ENCODE results near the gene TMEM150B.

Gene TMEM150B

GRCh38 chr19:55354698-55355212 lies 29.6 kb upstream of the TMEM150B start, which contains the start of gene COX6B2:
Gene COX6B2 (minus strand): TSS chr19:55354719. CDS start chr19:55354521, 198 bp downstream.
- no peak for DNase-seq (ENCODE audit: low spot score)

DNA sequence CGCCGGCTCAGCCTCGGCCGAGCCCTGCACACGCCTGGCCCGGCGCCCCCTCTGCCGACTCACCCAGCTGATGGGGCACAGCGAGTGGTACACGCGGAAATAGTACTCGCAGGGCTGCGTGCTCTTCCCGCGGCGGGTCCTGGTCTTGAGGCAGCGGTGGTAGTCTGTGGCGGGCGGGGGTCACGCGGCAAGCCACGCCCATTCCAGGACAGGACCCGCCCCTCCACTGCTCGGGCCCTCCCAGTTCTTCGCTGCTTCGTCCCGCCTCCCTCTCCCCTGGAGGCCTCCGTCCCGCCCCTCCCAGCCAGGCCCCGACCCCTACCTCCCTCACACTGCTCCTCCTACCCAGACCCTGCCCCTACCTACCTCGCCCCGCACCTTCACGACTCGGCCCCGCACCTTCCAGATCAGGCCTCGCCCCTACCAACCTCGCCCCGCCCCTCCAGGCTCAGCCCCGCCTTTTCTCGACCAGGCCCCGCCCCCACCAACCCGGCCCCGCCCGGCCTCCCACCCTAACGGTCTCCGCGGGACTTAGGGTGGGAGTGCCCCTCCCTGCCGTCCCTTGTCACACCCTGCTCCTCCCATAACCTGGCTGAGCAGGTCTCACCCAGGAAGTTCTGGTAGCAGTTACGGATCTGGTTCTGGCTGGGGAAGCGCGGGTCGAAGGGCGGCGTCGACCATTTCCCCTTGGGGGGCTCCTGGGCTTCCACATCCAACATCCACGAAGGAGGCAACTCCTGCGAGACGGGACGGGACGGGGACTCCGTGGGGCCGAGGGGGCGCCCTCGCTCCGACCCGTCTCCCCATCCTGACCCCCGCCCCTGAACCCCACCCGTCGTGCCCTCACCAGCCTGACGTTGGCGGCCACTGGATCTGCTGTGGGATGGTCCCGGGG lies 28.9 kb upstream of the TMEM150B start:
- DNase-seq (ENCODE audit: low spot score): peak; percentile 68

DNA sequence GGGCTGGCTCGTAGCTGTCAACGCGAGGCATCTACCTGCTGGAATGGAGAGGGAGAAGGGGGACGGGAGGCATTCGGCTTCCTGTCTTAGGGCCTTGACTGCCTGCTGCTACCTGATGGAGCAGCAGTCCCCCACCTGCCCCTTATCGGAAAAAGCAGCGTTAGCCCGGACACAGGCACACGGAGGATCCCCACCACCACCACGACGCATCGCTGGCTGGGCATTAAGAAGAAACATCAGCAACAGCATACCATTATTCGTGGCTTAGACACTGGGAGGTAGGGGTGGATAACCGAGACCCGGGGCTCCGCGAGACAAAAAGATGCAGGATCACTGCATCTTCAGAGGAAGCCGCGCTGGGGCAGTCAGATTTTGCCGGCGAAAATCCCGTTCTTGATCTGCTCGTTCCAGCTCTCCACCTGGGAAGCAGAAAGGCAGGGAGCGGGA lies 28.2 kb upstream of the TMEM150B start:
- no peak for DNase-seq (ENCODE audit: low spot score)

GRCh38 chr19:55352549-55353145 lies 27.5 kb upstream of the TMEM150B start:
- DNase-seq (ENCODE audit: low spot score): peak; percentile 64

GRCh38 chr19:55352040-55352439 lies 26.9 kb upstream of the TMEM150B start:
- peak; percentile 90 for DNase-seq (ENCODE audit: low spot score)

DNA sequence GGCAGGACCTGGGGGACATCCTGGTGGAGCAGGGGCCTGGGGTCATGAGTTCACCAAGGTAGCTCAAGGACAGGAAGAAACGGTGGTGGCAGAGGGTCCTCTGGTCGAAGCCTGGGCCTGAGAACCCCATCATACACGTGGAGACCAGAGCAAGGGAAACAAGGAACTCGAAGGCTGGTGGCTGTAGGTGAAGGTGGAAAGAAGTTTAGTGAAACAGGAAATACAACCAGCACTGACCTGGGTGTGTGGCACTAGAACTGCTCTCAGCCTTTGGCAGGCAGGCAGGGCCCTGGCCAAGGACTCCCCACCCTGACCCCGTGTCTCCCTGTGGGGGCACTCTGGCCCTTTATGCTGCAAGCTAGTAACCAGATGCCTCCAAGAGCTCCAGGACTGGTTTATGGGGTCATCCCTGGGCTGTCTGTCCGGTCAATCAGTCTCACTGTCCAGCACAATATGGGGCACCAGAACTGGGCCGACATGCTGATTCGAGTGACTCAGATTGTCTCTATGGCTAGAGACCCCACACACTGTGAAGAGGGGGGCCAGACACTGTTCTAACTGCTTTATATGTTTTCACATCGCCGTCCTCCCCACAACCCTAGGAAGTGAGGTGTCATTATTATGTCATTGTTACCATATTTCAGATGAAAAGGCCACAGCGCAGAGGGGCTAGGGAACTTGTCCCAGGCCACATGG lies 25.6 kb upstream of the TMEM150B start:
- no peak for DNase-seq (ENCODE audit: low spot score)

- DNase-seq (ENCODE audit: low spot score): no peak
Measured at GRCh38 chr19:55348317-55349034, 23.3 kb upstream of the TMEM150B start.

GRCh38 chr19:55347442-55348009 lies 22.4 kb upstream of the TMEM150B start:
- DNase-seq (ENCODE audit: low spot score): no peak

DNA sequence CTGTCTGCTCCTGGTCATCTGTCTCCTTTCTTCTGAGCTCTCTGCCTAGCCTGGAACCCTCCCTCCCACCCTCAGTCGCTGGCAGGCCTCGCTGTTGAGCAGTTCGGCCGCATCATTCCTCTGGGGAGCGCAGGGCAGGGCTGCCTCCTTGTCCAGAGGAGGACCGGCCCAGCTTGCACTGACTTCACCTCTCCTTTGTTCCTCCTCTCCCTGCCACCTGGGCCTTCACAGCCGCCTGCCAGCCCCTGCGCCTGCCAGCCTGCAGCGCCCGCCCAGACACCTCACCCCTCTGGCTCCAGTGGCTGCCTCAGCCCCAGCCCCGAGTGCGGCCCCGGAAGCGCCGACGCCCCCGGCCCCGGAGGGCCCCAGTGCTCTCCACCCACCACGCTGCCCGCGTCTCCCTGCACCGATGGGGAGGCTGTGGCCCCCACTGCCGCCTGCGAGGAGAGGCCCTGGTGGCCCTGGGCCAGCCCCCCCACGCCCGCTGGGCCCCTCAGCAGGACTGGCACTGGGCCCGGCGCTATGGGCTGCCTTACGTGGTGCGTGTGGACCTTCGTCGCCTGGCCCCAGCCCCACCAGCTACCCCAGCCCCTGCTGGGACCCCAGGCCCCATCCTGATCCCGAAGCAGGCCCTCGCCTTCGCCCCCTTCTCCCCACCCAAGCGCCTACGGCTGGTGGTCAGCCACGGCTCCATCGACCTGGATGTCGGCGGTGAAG lies 21.7 kb upstream of the TMEM150B start:
- no peak for DNase-seq (ENCODE audit: low spot score)

GRCh38 chr19:55345818-55346724 lies 20.9 kb upstream of the TMEM150B start:
- peak; percentile 82 for DNase-seq (ENCODE audit: low spot score)

DNA sequence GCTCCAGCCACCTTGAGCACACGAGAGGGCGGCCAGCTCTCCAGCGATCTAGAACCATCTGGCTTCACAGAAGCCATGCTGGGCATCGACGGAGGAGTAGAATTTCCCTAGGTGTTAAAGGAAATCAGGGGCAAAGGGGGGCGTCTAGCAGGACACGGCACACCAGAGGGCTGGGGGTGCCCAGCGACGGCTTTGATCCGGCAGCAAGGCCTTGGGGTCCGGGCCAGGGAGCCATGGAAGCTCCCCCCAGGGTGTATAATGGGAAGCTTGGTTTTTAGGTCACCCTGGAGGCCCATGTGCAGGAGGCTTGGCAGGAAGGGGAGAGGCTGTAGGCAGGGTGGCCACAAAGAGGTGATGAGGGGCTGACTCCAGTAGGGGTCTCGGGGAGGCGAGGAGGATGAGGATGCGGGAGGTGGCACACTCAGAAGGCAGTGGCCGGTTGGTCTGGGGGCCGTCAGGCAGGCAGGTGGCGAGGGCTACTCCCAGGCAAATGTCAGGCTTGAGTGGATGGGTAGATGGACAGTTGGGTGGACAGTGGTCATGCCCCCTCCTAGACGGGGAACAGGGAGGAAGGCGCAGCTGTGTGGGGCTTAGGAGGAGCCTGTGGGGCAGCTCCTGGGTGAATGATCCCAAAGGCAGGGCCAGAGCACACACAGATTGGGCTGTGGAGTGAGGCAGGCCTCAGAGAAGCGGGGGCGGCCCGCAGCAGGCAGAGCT lies 20.1 kb upstream of the TMEM150B start:
- no peak for DNase-seq (ENCODE audit: low spot score)

- no peak for DNase-seq (ENCODE audit: low spot score)
Measured at GRCh38 chr19:55344444-55344843, 19.3 kb upstream of the TMEM150B start.

- DNase-seq (ENCODE audit: low spot score): no peak
Measured at GRCh38 chr19:55341595-55342531, 16.7 kb upstream of the TMEM150B start.

- peak; percentile 77 for DNase-seq (ENCODE audit: low spot score)
Measured at GRCh38 chr19:55341171-55341588, 16.0 kb upstream of the TMEM150B start.

DNA sequence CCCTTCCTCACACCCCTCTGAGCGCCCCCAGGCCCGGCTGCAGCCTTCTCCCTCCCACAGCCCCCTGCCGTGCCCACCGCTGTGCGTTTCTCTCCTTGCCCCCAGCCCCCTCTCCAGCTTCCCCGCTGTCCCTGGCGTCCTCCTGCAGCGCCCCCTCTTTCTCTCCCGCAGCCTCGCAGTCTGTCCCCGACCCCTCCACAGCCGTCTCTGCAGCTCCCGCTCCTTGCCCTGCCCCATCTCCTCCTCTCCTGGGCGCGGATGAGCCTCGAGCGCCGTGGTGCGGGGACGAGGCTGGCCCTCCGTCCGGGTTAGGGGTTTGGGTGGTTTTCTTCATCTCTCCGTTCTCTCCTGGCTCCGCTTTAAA lies 15.6 kb upstream of the TMEM150B start:
- no peak for DNase-seq (ENCODE audit: low spot score)

DNA sequence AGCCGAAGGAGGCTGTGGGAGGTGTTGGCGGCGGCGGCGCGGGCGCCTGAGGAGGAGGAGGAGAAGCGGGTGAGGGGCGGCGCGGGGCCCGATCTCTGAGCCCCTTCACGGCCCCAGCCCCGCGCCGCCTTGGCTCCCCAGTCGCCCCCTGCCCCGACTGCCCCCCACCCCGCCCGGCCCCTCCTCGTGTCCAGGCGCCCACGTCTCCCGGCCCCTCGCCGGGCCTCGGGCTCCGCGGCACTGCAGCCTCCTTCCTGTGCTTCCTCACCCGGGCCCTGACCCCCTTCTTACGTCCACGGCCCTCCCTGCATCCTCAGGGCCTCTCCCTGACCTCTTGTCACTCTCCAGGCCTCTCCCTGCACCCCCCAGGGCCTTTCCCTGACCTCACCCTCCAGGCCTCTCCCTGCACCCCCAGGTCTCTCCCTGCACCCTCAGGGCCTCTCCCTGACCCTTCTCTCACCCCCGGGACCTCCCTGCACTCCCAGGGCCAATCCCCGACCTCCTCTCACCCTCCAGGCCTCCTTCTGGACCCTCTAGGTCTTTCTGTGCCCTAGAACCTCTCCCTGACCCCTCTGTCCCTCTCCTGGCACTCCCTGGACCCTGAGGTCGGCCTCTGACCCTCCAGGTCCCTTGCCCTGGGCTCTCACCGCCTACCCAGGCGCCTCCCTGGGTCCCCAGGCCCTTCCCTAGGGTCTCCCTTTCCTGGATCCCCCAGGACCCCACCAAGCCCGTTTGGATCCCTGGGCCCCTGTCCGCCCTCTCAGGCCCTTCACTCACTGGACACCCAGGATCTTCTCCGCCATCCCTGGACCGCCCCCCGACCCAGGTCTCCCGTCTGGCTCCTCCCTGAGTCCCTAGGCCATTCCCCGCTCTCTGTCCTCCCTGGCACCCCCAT lies 15.0 kb upstream of the TMEM150B start:
- no peak for DNase-seq (ENCODE audit: low spot score)

All from SW480 (cell line).